ENCODE measurements around the gene ROBO3.

ROBO3 gene, protein sequence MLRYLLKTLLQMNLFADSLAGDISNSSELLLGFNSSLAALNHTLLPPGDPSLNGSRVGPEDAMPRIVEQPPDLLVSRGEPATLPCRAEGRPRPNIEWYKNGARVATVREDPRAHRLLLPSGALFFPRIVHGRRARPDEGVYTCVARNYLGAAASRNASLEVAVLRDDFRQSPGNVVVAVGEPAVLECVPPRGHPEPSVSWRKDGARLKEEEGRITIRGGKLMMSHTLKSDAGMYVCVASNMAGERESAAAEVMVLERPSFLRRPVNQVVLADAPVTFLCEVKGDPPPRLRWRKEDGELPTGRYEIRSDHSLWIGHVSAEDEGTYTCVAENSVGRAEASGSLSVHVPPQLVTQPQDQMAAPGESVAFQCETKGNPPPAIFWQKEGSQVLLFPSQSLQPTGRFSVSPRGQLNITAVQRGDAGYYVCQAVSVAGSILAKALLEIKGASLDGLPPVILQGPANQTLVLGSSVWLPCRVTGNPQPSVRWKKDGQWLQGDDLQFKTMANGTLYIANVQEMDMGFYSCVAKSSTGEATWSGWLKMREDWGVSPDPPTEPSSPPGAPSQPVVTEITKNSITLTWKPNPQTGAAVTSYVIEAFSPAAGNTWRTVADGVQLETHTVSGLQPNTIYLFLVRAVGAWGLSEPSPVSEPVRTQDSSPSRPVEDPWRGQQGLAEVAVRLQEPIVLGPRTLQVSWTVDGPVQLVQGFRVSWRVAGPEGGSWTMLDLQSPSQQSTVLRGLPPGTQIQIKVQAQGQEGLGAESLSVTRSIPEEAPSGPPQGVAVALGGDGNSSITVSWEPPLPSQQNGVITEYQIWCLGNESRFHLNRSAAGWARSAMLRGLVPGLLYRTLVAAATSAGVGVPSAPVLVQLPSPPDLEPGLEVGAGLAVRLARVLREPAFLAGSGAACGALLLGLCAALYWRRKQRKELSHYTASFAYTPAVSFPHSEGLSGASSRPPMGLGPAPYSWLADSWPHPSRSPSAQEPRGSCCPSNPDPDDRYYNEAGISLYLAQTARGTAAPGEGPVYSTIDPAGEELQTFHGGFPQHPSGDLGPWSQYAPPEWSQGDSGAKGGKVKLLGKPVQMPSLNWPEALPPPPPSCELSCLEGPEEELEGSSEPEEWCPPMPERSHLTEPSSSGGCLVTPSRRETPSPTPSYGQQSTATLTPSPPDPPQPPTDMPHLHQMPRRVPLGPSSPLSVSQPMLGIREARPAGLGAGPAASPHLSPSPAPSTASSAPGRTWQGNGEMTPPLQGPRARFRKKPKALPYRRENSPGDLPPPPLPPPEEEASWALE (N-terminal part only)

DNA sequence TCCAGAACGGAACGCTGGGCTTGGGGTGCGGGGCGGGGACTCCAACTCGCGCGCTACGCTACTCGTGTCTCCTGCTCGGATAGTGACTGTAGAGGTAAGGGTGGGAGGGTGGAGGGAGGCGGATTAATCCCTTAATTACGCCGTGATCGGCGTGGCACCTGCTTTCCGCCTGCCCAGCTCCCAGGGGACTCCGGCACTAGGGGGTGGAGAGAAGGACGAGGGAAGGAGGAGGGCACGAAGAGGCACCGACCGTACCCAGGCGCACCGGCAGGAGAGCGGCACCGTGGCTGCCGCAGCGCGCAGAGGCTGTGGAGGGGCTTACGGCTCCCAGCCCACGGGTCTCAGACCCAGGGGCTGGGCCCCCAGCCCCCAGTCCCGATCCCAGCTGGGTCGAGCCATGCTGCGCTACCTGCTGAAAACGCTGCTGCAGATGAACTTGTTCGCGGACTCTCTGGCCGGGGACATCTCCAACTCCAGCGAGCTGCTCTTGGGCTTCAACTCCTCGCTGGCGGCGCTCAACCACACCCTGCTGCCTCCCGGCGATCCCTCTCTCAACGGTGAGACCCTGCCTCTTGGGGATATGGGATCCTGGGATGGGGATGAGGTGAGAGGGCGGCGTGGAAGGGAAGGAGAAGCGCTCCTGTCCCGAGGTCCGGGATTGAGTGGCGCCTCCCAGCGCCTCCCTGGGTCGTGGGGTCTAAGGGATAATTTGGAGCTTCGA is at the start of gene ROBO3:
Gene ROBO3, plus strand, starts transcription at position 252 of the 721 bp plus-strand sequence. Its CDS starts 146 bp downstream, at position 398.
- no peak for DNase-seq (ENCODE audit: low read depth in 2 of 2)

DNA sequence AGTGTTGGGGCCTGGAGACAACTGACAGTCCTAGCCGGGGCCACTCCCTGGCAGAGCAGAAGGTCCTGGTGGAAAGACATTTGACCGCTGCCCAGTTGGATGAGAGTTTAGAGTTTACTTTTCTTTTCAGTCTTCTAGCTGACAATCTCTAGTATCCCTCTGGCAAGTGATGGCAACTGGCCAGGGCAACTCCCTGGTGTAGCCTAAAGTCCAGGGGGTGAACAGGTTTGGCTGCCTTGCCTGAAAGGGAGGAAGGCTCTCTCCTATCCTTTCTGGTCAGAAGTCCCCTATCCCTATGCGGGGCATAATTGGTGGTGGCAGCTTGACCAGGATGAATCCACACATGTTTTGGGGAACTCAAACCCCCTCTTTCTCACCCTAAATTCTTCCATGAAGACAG is 48.2 kb upstream of the ROBO3 start:
- DNase-seq (ENCODE audit: low read depth in 2 of 2), result no peak

DNA sequence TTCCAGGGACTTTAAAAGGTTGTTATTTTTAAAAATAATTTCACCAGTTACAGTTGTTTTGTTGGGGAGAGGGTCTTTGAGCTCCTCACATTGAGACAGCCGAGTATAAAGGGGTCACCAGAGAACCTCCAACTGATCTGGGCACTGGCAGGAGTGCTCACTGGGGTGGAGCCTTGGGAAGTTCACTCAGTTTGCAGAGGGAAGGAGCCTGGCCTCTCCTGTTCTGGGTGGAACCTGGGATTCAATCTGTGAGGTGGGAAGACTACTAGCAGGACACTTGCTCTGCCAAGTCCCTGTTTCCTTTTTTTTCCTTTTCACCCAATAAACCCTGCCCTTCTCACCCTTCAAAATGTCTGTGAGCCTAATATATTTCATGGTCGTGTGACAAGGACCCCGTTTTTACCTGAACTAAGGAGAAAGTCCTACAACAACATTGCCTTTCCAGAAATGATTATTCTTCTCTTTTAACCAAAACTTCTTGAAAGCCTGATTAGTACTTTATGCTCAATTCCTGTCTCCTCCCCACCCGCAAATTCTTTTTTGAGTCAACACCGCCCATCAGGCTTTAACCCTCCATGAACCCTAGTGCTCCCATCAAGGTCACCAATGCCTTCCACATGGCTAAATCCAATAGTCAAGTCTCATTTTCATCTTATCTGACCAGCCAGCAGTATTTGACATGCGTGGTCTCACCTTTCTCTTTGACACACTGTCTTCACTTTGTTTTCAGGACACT is 43.1 kb upstream of the ROBO3 start:
- no peak for DNase-seq (ENCODE audit: low read depth in 2 of 2)

DNA sequence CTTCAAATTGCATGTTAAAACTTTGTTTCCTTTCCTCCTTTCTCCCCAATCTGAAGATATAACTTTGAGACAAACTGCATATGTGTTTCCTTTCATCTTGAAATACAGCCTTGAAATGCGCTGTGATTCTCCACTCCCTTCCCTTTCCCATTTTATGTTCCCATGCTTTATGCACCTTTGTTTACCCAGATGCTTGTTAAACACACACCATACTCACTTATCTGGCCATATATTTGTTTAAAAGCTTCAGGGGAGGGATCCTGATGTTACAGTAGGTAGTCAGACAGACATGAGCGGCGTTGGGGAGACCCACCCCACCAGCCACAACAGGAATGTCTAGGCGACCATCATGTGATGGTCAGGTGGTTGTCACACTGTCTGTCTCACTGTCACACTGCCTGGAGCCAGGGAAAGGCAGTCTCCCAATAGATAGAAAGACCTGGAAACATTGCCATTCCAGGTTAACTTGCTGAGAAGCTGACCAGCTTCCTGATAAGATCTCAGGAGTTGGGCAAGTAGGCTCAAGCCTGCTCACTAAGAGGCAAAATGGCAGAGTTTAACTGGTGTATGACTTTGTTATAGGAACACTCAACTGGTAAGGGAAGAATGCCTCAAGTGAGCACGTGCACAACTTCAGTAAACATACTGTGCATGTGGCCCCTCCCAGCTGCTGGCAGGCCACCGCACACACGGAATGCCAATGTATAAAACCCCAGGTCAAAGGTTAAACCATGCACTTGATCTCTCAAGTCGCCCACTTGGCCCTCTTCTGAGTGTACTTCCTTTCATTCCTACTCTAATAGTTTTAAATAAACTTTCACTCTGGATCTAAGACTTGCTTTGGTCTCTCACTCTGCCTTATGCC is 41.5 kb upstream of the ROBO3 start:
- no peak for DNase-seq (ENCODE audit: low read depth in 2 of 2)

DNA sequence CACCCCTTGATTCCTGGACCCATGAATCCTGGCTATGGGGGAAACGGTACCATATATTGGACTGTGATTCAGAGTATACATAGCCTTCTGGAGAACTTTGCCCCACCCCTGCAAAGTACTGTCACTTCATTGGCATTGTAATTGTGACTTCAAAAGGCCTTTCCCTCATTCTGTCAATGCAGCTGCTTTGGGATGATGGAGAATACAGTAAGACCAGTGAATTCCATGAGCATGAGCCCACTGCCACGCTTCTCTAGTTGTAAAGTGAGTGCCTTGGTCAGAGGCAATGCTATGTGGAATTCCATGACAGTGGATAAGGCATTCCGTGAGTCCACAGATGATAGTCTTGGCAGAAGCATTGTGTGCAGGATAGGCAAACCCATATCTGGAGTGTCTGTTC is 39.4 kb upstream of the ROBO3 start:
- no peak for DNase-seq (ENCODE audit: low read depth in 2 of 2)

DNA sequence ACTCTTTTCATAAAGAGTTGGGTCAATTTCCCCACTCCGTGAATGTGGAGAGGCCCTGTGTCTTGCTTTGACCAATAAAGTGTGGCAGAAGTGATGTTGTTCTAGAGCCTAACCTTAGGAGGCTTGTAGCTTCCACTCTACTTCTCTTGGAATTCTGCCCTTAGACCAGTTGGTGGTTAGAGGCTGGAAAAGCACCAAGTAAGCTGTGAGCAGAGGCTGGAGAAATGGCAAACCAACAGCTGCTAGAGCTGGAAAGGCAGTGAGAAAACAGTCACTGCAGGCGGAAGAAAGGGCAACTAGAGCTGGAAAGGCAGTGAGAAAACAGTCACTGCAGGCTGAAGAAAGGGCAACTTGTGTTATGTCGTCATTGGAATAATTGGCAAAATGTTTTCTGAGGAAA is 35.2 kb upstream of the ROBO3 start:
- DNase-seq (ENCODE audit: low read depth in 2 of 2), result no peak

DNA sequence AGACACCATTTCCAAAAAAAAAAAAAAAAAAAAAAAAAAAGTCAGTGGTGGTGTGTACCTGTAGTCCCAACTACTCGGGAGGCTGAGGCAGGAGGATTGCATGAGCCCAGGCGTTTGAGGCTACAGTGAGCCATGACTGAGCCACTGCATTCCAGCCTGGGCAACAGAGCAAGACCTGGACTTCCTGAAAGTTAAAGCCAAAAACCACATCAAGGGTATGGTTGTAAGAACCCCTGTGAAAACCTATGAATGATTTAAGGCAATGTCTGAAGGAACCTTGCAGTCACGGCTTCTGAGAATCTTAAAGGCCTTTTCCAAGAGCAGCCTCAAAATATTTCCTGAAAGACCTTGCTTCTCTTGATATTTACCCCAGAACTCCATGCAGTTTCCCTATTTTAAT is 34.5 kb upstream of the ROBO3 start:
- no peak for DNase-seq (ENCODE audit: low read depth in 2 of 2)

DNA sequence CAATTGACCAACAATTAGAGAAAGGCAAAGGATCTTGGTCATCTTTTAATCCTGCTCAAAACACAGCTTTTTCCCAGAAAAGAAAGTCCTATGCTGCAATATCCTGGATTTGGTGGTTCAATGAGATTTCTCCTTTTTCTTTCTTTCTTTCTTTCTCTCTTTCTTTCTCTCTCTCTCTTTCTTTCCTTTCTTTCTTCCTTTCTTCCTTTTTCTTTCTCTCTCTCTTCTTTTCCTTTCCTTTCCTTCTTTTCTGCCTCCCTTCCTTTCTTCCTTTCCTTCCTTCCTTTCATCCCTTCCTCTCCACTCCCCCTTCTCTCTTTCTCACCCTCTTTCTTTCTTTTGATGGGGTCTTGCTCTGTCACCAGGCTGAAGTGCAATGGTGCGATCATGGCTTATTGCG is 33.3 kb upstream of the ROBO3 start:
- DNase-seq (ENCODE audit: low read depth in 2 of 2), result no peak

DNA sequence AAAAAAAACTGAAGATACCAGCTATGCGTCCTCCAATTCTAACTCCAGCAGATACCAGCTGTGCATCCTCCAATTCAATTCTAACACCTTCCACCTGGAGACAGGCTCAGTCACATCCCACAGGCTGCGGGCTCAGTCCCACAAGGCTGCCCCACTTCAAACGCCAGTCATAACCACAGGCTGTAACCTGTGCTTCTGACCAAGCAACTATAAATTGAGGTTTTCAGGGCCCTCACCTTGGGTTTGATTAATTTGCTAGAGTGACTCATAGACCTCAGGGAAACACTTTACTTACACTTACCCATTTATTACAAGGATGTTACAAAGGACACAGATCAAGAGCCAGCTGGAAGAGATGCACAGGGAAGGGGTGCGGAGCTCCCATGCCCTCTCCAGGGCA is 32.7 kb upstream of the ROBO3 start:
- no peak for DNase-seq (ENCODE audit: low read depth in 2 of 2)

DNA sequence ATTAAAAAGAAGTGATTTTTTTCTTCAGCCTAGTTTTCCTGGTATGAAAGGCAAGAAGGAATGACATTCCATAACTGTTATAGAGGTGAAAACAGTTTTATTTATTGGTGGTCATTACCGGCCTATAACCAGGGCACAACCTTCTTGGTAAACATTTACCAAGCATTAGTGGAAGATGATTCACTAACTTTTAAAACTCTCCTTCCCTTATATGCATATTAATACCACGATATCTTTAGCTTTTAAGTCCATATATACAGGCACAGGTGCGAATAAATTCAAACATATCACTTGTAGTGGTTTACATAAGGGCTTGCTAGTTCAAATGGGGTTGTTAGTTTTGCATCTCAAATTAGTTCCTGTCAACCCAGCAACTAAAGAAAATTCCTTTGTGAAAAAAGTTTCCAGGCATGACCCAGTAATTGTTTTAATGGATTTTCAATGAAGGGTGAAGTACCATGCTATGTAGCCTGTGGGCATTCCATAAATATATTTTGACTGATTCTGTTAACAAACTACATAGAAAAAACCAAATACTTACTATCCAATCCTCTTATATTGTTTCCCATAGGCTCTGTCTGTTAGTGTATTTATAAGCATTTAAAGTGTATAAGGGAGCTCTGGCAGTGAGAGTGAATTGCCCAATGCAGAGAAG is 30.6 kb upstream of the ROBO3 start:
- DNase-seq (ENCODE audit: low read depth in 2 of 2), result no peak

DNA sequence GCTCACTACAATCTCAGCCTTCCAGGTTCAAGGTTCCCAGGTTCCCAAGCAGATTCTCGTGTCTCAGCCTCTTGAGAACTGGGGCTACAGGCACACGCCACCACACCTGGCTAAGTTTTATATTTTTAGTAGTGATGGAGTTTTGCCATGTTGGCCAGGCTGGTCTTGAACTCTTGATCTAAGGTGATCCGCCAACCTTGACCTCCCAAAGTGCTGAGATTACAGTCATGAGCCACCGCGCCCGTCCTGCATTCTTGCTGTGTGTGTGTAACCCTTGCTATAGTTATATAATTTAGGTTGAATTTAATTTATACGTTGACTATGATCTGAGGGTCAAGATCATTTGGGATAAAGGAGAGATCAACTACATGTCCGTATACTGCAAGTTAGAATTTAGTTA is 29.3 kb upstream of the ROBO3 start:
- DNase-seq (ENCODE audit: low read depth in 2 of 2), result no peak

DNA sequence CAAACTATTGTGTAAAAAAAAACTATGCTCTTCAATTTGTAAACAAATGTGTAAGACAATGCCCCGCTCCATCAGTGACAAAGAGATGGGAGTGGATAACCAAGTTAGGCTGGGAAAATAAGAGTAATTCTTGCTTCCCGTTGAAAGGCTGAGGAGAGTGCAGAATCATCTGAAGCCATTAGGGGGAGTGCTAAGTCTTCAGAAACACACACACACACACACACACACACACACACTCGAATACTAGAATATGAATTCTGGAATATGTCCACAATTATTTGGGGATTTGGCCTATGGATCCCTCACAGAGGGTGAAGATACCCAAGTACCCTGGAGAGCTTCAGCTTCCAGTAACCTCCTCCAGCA is 27.8 kb upstream of the ROBO3 start:
- no peak for DNase-seq (ENCODE audit: low read depth in 2 of 2)

DNA sequence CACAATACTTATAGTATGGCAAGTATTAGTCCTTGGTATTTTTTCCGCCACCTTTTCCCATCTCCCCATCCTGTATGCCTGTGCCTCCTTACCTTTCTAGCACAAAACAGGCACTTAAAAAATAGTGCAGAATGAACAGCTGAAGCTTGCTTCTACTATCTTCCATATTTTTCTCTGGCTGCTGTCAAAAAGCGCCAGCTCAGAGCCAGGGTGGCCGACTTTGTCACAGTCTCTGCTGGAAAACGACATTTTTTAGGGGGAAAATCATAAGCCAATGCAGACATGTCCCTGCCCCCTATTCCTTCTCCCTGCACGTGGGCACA is 26.5 kb upstream of the ROBO3 start:
- DNase-seq (ENCODE audit: low read depth in 2 of 2), result no peak

DNA sequence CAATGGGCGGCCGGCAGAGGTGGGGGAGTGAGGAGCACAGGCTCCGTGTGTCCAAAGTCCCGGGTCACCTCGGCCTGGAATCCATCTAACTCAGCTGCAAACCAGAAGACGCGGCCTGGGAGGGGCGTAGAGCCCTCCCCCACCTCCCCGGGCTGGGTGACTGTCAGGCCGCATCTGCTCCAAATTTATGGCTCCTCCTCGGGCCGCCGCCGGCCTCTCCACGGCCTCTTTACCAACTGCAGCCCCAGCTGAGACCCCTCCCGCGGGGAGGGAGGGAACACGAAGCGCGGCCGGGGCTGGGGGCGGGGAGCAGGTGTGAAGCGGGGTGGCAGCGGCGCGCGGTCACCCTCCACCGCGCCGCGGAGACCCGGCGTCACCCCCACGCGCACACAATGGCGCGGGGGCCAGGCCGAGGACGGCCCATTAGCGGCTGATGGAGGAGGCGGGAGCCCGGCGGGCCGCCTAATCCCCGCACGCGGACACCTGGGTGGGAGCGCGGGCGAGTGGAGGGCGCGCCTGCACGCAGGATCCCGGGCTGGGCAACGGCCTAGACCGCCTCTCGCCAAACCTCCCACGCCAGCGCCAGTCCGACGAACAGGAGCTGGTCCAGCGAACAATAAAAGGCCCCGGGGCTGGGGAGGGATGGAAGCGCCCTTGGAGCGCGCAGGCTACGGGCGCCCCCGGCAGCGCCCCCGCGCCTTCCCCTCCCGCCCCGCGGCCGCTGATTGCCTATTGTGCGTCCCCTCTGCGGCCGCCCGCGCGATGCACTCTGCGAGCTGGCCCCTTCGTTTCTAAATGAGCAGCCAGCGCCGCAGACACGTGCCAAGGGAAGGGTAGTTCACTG is 25.9 kb upstream of the ROBO3 start:
- no peak for DNase-seq (ENCODE audit: low read depth in 2 of 2)

DNA sequence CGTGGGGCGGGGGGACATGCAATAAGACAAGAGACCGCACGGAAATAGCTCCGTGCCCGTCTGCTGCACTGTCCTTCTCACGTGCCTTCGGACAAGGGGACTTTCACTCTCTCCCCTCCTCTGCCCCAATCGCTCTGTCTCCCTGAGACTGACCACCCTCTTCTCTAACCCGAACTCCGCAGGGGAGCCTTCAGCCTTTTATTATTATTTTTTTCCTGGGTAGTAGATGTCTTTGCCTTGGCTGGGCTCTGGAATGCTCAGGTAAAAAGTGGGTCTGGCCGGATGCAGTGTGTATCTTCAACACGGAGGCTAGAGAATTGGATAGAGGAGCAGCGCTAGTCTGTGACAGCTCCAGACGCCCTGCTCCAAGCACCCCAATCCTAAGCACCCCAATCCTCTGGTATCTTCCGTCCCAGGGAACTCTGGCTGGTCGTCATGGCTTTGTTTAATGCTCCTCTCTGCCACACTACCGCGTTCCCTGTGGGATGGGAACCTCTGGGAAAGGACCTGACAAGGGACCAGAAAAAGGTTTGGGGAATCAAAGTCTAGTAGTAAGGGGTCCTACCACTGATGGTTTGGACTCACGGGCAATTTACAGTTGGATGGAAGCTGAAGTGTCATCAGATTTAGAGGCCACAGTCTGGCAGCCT is 25.1 kb upstream of the ROBO3 start:
- no peak for DNase-seq (ENCODE audit: low read depth in 2 of 2)

DNA sequence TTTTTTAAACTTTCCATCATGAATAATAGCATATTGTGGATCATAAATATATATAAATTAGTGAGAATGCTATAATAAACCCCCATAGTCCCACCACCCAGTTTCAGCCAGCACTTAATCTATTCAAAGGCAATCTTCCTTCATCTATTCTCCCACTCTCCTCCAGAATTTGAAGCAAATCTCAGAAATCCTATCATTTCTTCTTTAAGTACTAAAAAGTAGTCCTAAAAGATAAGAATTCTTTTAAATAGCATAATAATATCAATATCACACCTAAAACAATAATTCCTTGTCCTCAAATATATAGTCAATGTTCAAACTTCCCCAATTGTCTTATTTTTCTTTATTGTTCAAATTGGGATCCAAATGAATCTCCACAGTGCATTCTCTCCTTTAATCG is 24.6 kb upstream of the ROBO3 start:
- DNase-seq (ENCODE audit: low read depth in 2 of 2), result no peak

DNA sequence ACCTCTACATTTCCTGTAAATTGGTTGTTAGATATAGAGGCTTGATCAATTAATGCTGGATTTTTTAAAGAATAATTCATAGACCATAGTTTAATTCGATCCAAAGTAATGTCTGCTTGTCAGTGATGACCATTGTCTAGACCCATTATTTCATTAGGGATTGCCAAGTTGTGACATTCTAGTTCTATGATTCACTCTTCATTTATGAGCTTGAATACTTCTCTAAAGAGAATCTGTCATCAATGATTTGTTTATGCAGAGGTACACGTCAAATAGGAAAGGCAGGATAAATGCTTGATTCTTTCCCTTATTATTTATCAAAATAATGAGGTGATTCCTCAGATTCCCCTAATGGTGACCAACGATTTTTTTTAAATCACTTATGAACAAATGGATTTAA is 24.0 kb upstream of the ROBO3 start:
- DNase-seq (ENCODE audit: low read depth in 2 of 2), result no peak

DNA sequence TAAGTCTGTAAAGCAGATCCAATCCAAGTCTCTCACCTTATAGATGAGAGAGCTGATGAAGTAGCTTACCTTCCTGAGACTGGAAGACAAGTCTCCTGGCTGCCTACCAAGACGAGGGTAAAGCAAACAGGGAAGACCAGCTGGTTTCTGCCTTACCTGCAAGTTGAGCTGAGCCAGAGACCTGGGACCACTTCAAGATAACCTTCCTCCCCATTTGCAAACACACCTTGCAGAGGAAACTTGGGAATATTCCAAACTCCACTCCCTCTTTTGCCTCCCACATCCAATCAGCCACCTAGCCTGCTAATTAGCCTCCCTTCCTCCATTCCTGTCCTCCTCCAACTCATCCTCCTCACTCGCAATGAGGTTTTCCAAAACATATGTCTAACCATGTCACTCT is 23.4 kb upstream of the ROBO3 start:
- no peak for DNase-seq (ENCODE audit: low read depth in 2 of 2)

Measured in stimulated activated CD8-positive, alpha-beta memory T cell treated with anti-CD3 and anti-CD28 coated beads, Interleukin-2, amount 100 ng/mL, for 48 hours (primary cell).